HUES6 (cell line): Measurements from ENCODE around the gene MAZ.
"Not testable (repeated sequence)": the region's sequence is repeated elsewhere in the genome, so short reads cannot be mapped to it uniquely, and the experiment has no call there.

ENCODE experiments used
- H3K27ac ChIP-seq: 2 replicates; pipeline ENCODE4 v1.7.0; 2013; ENCODE audit warnings: low read depth, mild to moderate bottlenecking, low read length, inconsistent platforms
- H3K27me3 ChIP-seq: 2 replicates; pipeline ENCODE4 v1.6.1; 2013; ENCODE audit warnings: low read length; ENCODE audit not compliant: control insufficient read depth, insufficient read depth
- H3K36me3 ChIP-seq: 2 replicates; pipeline ENCODE4 v1.6.1; 2013; ENCODE audit warnings: low read length; ENCODE audit not compliant: control insufficient read depth, insufficient read depth
- H3K4me1 ChIP-seq: 2 replicates; pipeline ENCODE4 v1.6.1; 2013; ENCODE audit warnings: low read length; ENCODE audit not compliant: control insufficient read depth, insufficient read depth
- H3K4me3 ChIP-seq: 2 replicates; pipeline ENCODE4 v1.5.1; 2013; ENCODE audit warnings: low read depth, low read length
- H3K9ac ChIP-seq: one replicate; pipeline ENCODE4 v1.6.1; 2013; ENCODE audit warnings: mild to moderate bottlenecking, low read length
- H3K9me3 ChIP-seq: 2 replicates; pipeline ENCODE4 v1.6.1; 2013; ENCODE audit warnings: low read depth, low read length; ENCODE audit not compliant: control insufficient read depth, insufficient read depth

Gene MAZ

DNA sequence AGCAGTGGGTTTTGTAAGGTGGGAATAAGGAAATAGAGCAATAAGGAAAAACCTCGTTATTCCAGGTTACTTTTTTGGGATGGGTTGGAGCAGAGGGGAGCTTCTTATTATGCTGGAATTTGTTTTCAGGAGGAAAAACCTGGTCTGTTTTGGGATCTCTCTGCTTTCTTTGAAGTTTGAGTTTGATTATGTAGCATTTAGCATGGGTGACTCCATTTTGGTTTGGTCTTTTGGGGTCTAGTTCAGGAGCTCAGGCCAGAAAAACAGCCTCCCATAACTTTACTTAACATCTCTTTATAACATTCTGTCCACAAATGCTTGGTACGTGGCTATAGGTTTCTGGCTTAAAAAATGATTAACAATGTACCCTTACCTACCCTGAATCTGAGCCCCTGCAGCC lies 36.8 kb upstream of the MAZ start:
- H3K27me3 ChIP-seq = no peaks in the 10 kb centered on the region
- H3K9ac ChIP-seq = no peak overlapping the region
- H3K27ac ChIP-seq = no peak overlapping the region
- no peaks in the 10 kb centered on the region for H3K9me3 ChIP-seq
- no peaks in the 10 kb centered on the region for H3K4me1 ChIP-seq
- no peaks in the 10 kb centered on the region for H3K36me3 ChIP-seq
- no peak overlapping the region for H3K4me3 ChIP-seq

DNA sequence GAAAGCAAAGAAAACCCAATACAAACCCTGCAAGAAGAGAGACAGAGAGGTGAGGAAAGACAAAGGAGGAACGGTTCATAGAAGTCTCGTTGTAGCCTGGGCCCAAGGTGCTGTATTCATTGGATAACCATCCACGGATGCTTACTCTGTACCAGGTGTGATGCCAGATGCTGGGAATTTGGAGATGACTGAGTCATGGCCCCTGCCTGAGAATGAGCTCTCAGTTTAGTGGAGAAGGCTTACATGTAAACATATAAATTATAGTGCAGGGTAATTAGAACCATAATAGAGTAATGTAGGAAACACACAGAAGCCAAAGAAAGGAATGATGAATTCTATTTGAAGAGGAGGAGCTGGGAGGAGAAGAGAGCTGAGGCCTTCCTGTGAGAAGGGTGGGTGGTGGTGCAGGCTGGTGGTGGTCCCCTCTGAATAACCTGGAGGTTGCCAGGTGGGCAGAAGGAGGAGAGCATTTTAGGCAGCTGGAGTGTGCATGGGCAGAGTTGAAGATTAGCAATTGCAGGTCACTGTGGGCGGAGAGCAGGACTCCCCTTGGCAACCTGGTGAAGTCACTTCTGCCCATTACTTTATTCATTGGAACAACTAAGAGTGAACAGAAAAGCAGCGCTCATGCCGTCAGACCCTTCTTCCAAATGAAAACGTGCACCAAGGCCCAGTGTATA lies 35.9 kb upstream of the MAZ start:
- Histone ChIP-seq H3K27ac (no peak overlapping the region), H3K27me3 (no peaks in the 10 kb centered on the region)

DNA sequence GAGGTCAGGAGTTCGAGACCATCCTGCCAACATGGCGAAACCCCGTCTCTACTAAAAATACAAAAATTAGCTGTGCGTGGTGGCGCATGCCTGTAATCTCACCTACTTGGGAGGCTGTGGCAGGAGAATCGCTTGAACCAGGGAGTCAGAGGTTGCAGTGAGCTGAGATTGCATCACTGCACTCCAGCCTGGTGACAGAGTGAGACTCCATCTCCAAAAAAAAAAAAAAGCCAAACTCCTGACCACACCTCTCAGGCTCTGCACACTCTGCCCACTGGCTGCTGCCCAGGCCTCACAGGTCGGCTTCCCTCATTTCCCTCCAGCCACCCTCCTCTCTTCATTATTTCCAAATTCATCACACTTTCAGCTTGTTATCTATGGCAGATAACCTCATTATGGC lies 34.0 kb upstream of the MAZ start:
- H3K27ac ChIP-seq, H3K27me3 ChIP-seq, H3K9me3 ChIP-seq, H3K9ac ChIP-seq, H3K4me1 ChIP-seq, H3K4me3 ChIP-seq, H3K36me3 ChIP-seq: not testable (repeated sequence)

More for the DNA sequence above, 35.9 kb upstream of the MAZ start:
- H3K9ac ChIP-seq = no peak overlapping the region
- H3K4me3 ChIP-seq = no peak overlapping the region
- no peaks in the 10 kb centered on the region for H3K9me3 ChIP-seq
- H3K36me3 ChIP-seq = no peaks in the 10 kb centered on the region
- no peaks in the 10 kb centered on the region for H3K4me1 ChIP-seq

DNA sequence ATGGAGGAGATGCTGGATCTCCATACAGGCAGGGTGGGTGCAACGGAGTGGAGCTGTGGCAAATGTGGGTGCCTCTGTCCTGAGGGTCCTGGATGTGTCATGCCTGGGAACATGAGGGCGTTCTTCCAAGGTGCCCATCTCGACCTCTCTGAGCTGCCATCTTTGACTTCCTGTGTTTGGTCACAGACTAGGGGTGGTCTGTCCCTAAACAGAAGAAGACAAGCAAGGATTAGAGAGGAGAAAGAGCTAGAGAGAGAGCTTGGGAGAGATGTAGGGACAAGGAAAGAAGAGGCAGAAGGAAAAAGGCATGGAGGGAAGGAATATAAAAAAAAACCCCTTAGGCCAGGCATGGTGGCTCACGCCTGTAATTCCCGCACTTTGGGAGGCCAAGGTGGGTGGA lies 31.6 kb upstream of the MAZ start:
- no peak overlapping the region for H3K4me3 ChIP-seq
- H3K36me3 ChIP-seq = no peaks in the 10 kb centered on the region
- no peaks in the 10 kb centered on the region for H3K9me3 ChIP-seq
- peaks cover 14% of the 10 kb centered on the region; the same call in 1 of the 2 replicates for H3K27me3 ChIP-seq
- H3K9ac ChIP-seq = no peak overlapping the region
- H3K27ac ChIP-seq = no peak overlapping the region
- peaks cover 6% of the 10 kb centered on the region; the same call in 1 of the 2 replicates for H3K4me1 ChIP-seq

DNA sequence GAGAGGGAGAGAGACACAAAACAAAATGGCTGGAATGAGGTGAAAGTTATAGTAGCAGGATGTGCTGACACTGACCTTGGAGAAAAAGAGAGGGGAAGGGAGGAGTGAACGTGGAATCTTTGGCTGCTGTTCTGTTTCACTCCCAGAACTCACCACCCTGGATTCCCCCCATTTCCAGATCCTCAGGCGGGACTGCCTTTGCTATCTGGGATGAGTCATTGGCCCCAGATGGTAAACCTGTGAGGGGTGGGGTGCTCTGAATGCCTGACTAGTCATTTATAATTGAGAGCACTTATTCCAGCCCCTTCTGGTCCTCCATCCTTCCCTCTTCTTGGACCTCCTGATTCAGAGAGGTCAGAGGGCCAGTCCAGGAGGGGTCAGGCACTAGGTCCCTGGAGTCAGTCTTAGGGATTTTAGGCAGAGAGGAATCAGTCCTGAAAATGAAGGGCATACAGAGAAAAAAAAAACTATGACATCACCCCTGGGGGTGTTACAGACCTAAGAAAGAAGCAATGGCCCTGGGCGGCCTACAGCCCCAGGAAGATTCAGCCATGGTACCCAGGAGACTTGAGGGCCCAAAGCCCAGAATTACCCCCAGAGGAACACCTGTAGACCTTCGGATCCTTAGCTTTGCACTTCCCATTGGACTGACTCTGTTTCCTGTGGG lies 30.5 kb upstream of the MAZ start:
- peaks cover 20% of the 10 kb centered on the region; the same call in 1 of the 2 replicates for H3K27me3 ChIP-seq
- H3K9me3 ChIP-seq = no peaks in the 10 kb centered on the region
- no peak overlapping the region for H3K27ac ChIP-seq
- peaks cover 7% of the 10 kb centered on the region; the same call in 1 of the 2 replicates for H3K4me1 ChIP-seq
- no peaks in the 10 kb centered on the region for H3K36me3 ChIP-seq
- H3K9ac ChIP-seq = no peak overlapping the region
- H3K4me3 ChIP-seq = no peak overlapping the region

DNA sequence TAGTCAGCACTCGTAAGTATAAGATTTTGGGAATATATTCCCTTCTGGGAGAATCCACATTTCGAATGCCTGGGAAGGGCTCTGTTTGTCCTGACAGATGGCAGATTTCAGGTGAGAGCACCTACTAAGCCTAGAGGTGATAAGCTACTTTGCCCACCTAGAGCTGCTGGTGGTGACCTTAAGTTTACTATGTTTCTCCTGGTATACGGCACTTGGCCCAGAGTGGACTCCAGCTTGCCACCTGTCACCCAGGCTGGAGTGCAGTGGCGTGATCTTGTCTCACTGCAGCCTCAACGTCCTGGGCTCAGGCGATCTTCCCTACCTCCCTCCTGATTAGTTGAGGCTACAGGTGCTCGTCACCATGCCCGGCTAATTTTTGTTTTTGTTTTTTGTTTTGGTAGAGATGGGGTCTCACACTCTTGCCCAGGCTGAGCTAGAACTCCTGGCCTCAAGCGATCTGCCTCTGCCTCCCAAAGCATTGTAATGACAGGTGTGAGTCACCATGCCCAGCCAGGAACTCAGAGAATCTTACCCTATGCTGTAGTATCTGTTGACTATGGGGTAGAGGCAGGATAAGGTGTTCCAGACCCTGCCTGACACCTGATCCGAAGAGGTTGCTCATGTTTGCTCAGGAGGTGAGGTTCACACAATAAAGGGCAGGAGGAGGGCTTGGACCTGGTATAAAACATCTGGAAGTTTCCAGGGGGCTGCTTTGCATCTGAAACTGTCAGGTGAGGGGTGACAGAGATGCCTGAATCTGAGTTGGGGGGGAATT lies 28.6 kb upstream of the MAZ start, which contains the start of gene ZG16:
Gene ZG16 (plus strand): TSS at position 681 of the 775 bp plus-strand sequence. CDS start 1,011 bp downstream, outside the sequence.
- Histone ChIP-seq H3K4me3 (no peak within 1 kb of the TSS), H3K27me3 (peaks cover 29% of the 10 kb centered on the region; the same call in 1 of the 2 replicates), H3K36me3 (no peaks in the 10 kb centered on the region), H3K9ac (no peak within 1 kb of the TSS), H3K9me3 (no peaks in the 10 kb centered on the region), H3K27ac (no peak within 1 kb of the TSS), H3K4me1 (peaks cover 7% of the 10 kb centered on the region; the same call in 1 of the 2 replicates)

DNA sequence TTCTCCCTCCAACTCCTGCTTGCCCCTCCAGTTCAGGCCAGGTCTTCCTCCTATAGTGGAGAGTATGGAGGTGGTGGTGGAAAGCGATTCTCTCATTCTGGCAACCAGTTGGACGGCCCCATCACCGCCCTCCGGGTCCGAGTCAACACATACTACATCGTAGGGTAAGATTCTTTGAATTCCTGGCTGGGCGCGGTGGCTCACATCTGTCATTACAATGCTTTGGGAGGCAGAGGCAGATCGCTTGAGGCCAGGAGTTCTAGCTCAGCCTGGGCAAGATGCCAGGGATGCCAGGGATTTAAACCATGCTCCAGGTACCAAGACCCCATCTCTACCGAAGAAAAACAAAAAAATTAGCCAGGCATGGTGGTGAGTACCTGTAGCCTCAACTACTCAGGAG lies 26.9 kb upstream of the MAZ start:
- no peak overlapping the region for H3K27ac ChIP-seq
- H3K4me1 ChIP-seq = peaks cover 7% of the 10 kb centered on the region; the same call in 1 of the 2 replicates
- no peak overlapping the region for H3K4me3 ChIP-seq
- no peaks in the 10 kb centered on the region; the same call in 1 of the 2 replicates for H3K9me3 ChIP-seq
- H3K9ac ChIP-seq = no peak overlapping the region
- no peaks in the 10 kb centered on the region for H3K36me3 ChIP-seq
- peaks cover 29% of the 10 kb centered on the region; the same call in 1 of the 2 replicates for H3K27me3 ChIP-seq

DNA sequence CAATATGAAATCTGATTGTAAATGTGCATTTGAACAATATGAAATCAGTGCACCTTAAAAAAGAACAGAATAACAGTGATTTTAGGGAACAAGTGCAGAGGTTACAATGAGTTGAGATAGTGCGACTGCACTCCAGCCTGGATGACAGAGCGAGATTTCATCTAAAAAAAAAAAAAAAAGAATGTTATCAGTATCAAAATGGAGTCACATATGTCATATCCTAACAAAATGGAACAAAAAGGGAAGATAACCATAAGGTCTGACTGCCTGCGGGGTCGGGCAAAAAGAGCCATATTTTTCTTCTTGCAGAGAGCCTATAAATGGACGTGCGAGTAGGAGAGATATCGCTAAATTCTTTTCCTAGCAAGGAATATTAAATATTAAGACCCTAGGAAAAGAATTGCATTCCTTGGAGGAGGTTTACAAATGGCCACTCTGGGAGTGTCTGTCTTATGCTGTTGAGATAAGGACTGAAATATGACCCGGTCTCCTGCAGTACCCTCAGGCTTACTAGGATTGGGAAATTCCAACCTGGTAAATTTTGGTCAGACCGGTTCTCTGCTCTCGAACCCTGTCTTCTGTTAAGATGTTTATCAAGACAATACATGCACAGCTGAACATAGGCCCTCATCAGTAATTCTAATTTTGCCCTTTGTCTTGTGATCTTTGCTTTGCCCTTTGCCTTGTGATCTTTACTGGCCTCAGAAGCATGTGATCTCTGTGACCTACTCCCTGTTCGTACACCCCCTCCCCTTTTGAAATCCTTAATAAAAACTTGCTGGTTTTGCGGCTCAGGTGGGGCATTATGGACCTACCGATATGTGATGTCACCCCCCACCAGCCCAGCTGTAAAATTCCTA lies 23.0 kb upstream of the MAZ start:
- not testable (repeated sequence) for H3K4me1 ChIP-seq, H3K27ac ChIP-seq, H3K9ac ChIP-seq, H3K4me3 ChIP-seq, H3K9me3 ChIP-seq, H3K36me3 ChIP-seq
- peaks cover 29% of the 10 kb centered on the region; the same call in 1 of the 2 replicates for H3K27me3 ChIP-seq

DNA sequence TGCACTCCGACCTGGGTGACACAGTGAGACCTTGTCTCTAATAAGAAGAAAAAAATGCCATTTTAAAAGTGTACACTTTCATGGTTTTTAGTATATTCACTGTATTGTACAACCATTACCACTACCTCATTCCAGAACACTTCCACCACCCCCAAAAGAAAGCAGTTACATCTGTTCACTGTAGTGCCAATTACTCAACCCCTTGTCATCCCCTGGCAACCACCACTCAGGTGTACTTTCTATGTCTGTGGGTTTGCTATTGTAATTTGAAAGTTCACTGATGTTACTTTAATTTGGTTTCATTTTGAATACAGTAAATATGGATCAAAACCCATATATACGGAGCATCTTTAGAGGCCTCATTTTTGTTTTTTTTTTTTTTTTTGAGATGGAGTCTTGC lies 22.2 kb upstream of the MAZ start:
- Histone ChIP-seq H3K9ac (no peak overlapping the region), H3K27ac (no peak overlapping the region), H3K9me3 (no peaks in the 10 kb centered on the region; the same call in 1 of the 2 replicates), H3K4me3 (no peak overlapping the region), H3K36me3 (no peaks in the 10 kb centered on the region), H3K27me3 (peaks cover 20% of the 10 kb centered on the region; the same call in 1 of the 2 replicates), H3K4me1 (peaks cover 10% of the 10 kb centered on the region; the same call in 1 of the 2 replicates)

DNA sequence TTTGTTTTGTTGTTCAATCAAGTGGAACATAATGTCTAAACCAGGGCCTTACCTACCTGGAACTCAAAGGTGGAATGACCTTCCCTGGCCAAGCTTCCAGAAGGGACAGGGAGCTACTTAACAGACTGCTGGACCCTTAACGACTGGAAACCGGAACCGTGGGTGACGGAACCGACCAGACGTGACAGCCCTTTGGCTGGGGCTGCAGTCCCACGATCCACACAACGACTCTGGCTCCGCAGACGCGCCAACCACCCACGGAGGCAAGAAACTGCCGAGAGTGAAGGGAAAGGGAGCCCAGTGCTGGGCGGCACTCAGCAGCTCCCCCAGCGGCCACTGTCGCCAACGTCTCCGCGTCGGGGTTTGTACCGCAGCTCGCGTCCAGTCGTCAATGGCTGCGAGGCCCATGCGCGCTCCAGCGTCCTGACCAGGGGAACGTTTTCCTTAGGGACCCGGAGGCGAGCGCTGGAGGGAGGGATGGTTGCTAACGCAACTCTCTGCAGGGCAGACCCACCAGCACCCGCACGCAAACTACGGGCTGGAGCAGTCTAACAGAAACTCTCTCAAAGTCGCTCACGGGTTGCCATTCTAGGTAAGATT lies 21.3 kb upstream of the MAZ start:
- H3K9me3 ChIP-seq = no peaks in the 10 kb centered on the region; the same call in 1 of the 2 replicates
- no peaks in the 10 kb centered on the region for H3K36me3 ChIP-seq
- H3K27ac ChIP-seq = no peak overlapping the region
- peak overlapping the region; percentile 18 for H3K9ac ChIP-seq
- H3K4me3 ChIP-seq = peak overlapping the region; percentile 48
- H3K4me1 ChIP-seq = peaks cover 3% of the 10 kb centered on the region; the same call in 1 of the 2 replicates
- peaks cover 12% of the 10 kb centered on the region; the same call in 1 of the 2 replicates for H3K27me3 ChIP-seq
